ENCODE measurements around the gene TAC3.

The TAC3 gene

GRCh38 chr12:56995201-56995929, 21.0 kb downstream of the TAC3 start:
- no peak for ATAC-seq
- TF ChIP-seq ZFP3 (CRISPR knock-in tag; IDR thresholded peaks at IDR 0.05) (no peak), BACH2 (CRISPR knock-in tag; IDR thresholded peaks at IDR 0.05; ENCODE audit: borderline replicate concordance) (no peak), POU6F1 (CRISPR knock-in tag; IDR thresholded peaks at IDR 0.05; ENCODE audit: borderline replicate concordance, low read depth) (no peak), ZNF565 (CRISPR knock-in tag; conservative IDR thresholded peaks at IDR 0.05; ENCODE audit: low read depth) (no peak), ZC3H10 (CRISPR knock-in tag; IDR thresholded peaks at IDR 0.05) (no peak), ZFP30 (CRISPR knock-in tag; IDR thresholded peaks at IDR 0.05) (no peak), PATZ1 (CRISPR knock-in tag; IDR thresholded peaks at IDR 0.05; ENCODE audit: borderline replicate concordance) (no peak), ISL1 (CRISPR knock-in tag; IDR thresholded peaks at IDR 0.05) (no peak), GLIS3 (CRISPR knock-in tag; IDR thresholded peaks at IDR 0.05) (no peak)

GRCh38 chr12:56994231-56994746, 22.0 kb downstream of the TAC3 start:
- no peak for TF ChIP-seq ISL1 (CRISPR knock-in tag; IDR thresholded peaks at IDR 0.05)
- no peak for TF ChIP-seq ESRRG (CRISPR knock-in tag; IDR thresholded peaks at IDR 0.05)
- no peak for TF ChIP-seq CSDC2 (CRISPR knock-in tag; IDR thresholded peaks at IDR 0.05)
- no peak for ATAC-seq

- TF ChIP-seq TOX (CRISPR knock-in tag; IDR thresholded peaks at IDR 0.05; ENCODE audit: borderline replicate concordance), result no peak
- TF ChIP-seq CSRNP3 (CRISPR knock-in tag; IDR thresholded peaks at IDR 0.05), result no peak
- TF ChIP-seq ZNF565 (CRISPR knock-in tag; conservative IDR thresholded peaks at IDR 0.05; ENCODE audit: low read depth), result no peak
- TF ChIP-seq ESRRG (CRISPR knock-in tag; IDR thresholded peaks at IDR 0.05), result no peak
- no peak for TF ChIP-seq ZNF8 (CRISPR knock-in tag; IDR thresholded peaks at IDR 0.05)
- no peak for TF ChIP-seq PPARA (CRISPR knock-in tag; IDR thresholded peaks at IDR 0.05; ENCODE audit: borderline replicate concordance)
- TF ChIP-seq BACH2 (CRISPR knock-in tag; IDR thresholded peaks at IDR 0.05; ENCODE audit: borderline replicate concordance), result no peak
- no peak for TF ChIP-seq SNAI2 (CRISPR knock-in tag; IDR thresholded peaks at IDR 0.05)
- TF ChIP-seq OSR1 (CRISPR knock-in tag; IDR thresholded peaks at IDR 0.05), result no peak
- no peak for ATAC-seq
These were observed 23.0 kb downstream of the TAC3 start for GRCh38 chr12:56993346-56993745.

- TF ChIP-seq CSRNP3 (CRISPR knock-in tag; IDR thresholded peaks at IDR 0.05), result no peak
- no peak for TF ChIP-seq CREB5 (CRISPR knock-in tag; IDR thresholded peaks at IDR 0.05; ENCODE audit: low read depth)
- TF ChIP-seq ZC3H10 (CRISPR knock-in tag; IDR thresholded peaks at IDR 0.05), result no peak
- TF ChIP-seq ARNTL (CRISPR knock-in tag; IDR thresholded peaks at IDR 0.05; ENCODE audit: borderline replicate concordance, low read depth), result no peak
- ATAC-seq, result no peak
These were observed 24.7 kb downstream of the TAC3 start for GRCh38 chr12:56991319-56992246.

All from SK-N-SH treated with all-trans-retinoic acid at 6 μM for 48 hours (cell line).